Nephron progenitor cell (in vitro differentiated cells): ENCODE results near the gene NSL1.

Experiments
- DNase-seq: peaks from one replicate; pipeline ENCODE4 v3.0.0; 2021
- H3K27ac Mint-ChIP-seq: 2 replicates; pipeline ENCODE4 v1.8.0; 2021; ENCODE audit warnings: mild to moderate bottlenecking, moderate library complexity, mixed read lengths
- H3K27me3 Mint-ChIP-seq: 2 replicates; pipeline ENCODE4 v1.8.0; 2021; ENCODE audit warnings: mild to moderate bottlenecking, low read depth, mixed read lengths; ENCODE audit not compliant: poor library complexity
- H3K36me3 Mint-ChIP-seq: 2 replicates; pipeline ENCODE4 v1.8.0; 2021; ENCODE audit warnings: low read depth, mixed read lengths
- H3K4me1 Mint-ChIP-seq: 2 replicates; pipeline ENCODE4 v1.8.0; 2021; ENCODE audit warnings: mixed read lengths
- H3K4me3 Mint-ChIP-seq: 2 replicates; pipeline ENCODE4 v1.8.0; 2021; ENCODE audit warnings: mild to moderate bottlenecking, moderate library complexity, mixed read lengths
- H3K9me3 Mint-ChIP-seq: 2 replicates; pipeline ENCODE4 v1.8.0; 2021; ENCODE audit warnings: mild to moderate bottlenecking, moderate library complexity, mixed read lengths
- TF ChIP-seq, protein P1 (sequence below): fragments of 200-600 bp; sonication (generic); IDR thresholded peaks from 2 replicates; pipeline ENCODE4 v1.5.0; 2021; ENCODE audit warnings: antibody characterized with exemption

Gene NSL1

GRCh38 chr1:212701910-212702309, 89.7 kb downstream of the NSL1 start:
- TF ChIP-seq, protein P1, sequence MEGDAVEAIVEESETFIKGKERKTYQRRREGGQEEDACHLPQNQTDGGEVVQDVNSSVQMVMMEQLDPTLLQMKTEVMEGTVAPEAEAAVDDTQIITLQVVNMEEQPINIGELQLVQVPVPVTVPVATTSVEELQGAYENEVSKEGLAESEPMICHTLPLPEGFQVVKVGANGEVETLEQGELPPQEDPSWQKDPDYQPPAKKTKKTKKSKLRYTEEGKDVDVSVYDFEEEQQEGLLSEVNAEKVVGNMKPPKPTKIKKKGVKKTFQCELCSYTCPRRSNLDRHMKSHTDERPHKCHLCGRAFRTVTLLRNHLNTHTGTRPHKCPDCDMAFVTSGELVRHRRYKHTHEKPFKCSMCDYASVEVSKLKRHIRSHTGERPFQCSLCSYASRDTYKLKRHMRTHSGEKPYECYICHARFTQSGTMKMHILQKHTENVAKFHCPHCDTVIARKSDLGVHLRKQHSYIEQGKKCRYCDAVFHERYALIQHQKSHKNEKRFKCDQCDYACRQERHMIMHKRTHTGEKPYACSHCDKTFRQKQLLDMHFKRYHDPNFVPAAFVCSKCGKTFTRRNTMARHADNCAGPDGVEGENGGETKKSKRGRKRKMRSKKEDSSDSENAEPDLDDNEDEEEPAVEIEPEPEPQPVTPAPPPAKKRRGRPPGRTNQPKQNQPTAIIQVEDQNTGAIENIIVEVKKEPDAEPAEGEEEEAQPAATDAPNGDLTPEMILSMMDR: no peak
- Mint-ChIP-seq H3K27ac (no peak overlapping the region), H3K9me3 (no peaks in the 10 kb centered on the region), H3K4me1 (peaks cover 16% of the 10 kb centered on the region), H3K36me3 (no peaks in the 10 kb centered on the region), H3K27me3 (peaks cover 76% of the 10 kb centered on the region), H3K4me3 (no peak overlapping the region)
- no peak for DNase-seq

GRCh38 chr1:212700892-212701819, 90.4 kb downstream of the NSL1 start:
- Mint-ChIP-seq H3K27ac (no peak overlapping the region), H3K4me3 (peak overlapping the region; percentile 75), H3K27me3 (peaks cover 83% of the 10 kb centered on the region), H3K36me3 (no peaks in the 10 kb centered on the region), H3K4me1 (peaks cover 16% of the 10 kb centered on the region), H3K9me3 (no peaks in the 10 kb centered on the region)
- TF ChIP-seq, protein P1: no peak
- DNase-seq: peak; percentile 58

- Mint-ChIP-seq H3K27ac (no peak overlapping the region), H3K9me3 (no peaks in the 10 kb centered on the region), H3K36me3 (no peaks in the 10 kb centered on the region), H3K4me1 (peaks cover 16% of the 10 kb centered on the region), H3K4me3 (peak overlapping the region; percentile 75), H3K27me3 (peaks cover 91% of the 10 kb centered on the region)
- TF ChIP-seq, protein P1: no peak
- peak; percentile 50 for DNase-seq
Observed at GRCh38 chr1:212700223-212700891, 91.2 kb downstream of the NSL1 start.

GRCh38 chr1:212699625-212700222, 91.9 kb downstream of the NSL1 start, which contains the start of gene BATF3:
BATF3 (minus strand) TSS chr1:212699840; CDS start chr1:212699762, 78 bp downstream.
- Mint-ChIP-seq H3K4me3 (peak within 1 kb of the TSS; percentile 75), H3K27ac (no peak within 1 kb of the TSS), H3K4me1 (peaks cover 19% of the 10 kb centered on the region), H3K36me3 (no peaks in the 10 kb centered on the region), H3K27me3 (peaks cover 94% of the 10 kb centered on the region), H3K9me3 (no peaks in the 10 kb centered on the region)
- TF ChIP-seq, protein P1: no peak
- peak; percentile 67 for DNase-seq

- TF ChIP-seq, protein P1: no peak
- Mint-ChIP-seq H3K4me1 (peaks cover 25% of the 10 kb centered on the region), H3K27me3 (peaks cover 95% of the 10 kb centered on the region), H3K27ac (no peak overlapping the region), H3K9me3 (no peaks in the 10 kb centered on the region), H3K4me3 (peak overlapping the region; percentile 67), H3K36me3 (no peaks in the 10 kb centered on the region)
- peak; percentile 57 for DNase-seq
Observed at GRCh38 chr1:212699104-212699624, 92.4 kb downstream of the NSL1 start.
